Measurements from ENCODE around the gene PARD6B. TPM values are rescaled to one million over a fixed set of nuclear protein-coding genes. Genes with fewer than 3 reads are reported as not detected.
"Not testable (repeated sequence)": the region's sequence is repeated elsewhere in the genome, so short reads cannot be mapped to it uniquely, and the experiment has no call there.

PARD6B gene
- total RNA-seq, 1 donor from 2014 or later = 8.4 TPM

DNA sequence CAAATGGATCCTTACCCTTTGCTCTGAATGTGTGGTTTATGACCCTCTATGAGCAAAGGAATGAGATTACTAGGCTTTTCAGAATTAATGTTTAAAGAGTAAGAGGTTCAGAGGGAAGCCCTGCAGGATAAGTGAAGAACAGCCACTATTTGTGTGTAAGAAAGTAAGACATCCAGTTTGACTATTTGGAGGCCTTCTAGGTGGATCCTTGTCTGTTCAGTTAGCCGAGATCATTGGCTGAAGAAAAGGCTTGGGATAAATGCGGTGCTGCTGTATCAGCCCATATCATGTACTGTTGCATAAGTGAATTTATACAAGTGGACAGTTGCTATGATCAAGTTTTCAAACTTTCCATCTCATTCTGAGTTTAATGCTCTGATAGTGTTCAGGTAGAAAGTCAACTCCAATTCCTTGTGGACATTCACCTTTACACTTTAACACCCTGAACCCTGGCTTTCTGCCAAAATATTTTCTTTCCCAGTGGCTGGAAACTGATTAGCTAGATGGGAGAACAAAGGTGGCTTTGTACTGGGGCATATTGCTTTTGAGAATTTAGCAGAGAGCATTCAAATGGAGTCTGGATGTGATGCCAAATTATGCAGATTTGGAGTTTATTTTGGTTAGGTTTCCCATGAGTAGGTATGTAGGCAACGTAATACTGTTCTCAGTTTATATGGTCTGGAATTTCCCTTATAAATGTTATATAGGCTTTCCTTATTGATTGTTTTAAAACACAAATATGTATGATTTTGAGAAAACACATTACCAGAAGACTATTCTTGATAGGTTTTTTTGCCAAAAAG is 15.0 kb downstream of the PARD6B start:
- DNase-seq (ENCODE audit: low spot score) = peak; percentile 97

DNA sequence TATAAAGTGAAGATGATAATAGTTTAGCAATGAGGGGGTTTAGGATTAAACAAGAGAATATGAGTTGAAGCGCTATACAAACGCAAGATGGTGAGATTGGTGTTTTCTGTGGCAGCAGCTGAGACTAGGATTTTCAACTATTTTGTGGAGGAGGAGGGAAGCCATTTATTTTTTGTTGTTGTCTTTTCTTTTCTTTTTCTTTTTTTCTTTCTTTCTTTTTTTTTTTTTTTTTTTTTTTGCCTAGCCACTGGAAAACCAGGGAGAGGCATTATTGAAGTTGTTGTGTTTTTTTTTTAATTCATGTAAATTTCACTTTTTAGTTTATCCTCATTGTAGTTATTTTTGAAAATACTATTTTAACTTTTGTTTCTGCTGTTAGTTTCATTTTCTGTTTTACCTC is 15.9 kb downstream of the PARD6B start:
- DNase-seq (ENCODE audit: low spot score) = no peak

DNA sequence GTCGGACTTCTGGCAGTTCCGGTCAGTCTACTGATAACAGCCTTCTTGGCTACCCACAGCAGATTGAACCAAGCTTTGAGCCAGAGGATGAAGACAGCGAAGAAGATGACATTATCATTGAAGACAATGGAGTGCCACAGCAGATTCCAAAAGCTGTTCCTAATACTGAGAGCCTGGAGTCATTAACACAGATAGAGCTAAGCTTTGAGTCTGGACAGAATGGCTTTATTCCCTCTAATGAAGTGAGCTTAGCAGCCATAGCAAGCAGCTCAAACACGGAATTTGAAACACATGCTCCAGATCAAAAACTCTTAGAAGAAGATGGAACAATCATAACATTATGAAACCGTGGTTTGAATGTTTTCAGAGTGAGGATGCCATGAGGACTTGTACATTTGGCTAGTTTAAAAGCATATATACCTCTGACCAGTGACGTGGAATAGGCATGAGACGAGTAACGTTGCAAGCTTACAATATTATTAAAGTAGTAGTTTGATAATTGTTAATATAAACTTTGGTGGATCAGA is 18.8 kb downstream of the PARD6B start:
- no peak for DNase-seq (ENCODE audit: low spot score)

DNA sequence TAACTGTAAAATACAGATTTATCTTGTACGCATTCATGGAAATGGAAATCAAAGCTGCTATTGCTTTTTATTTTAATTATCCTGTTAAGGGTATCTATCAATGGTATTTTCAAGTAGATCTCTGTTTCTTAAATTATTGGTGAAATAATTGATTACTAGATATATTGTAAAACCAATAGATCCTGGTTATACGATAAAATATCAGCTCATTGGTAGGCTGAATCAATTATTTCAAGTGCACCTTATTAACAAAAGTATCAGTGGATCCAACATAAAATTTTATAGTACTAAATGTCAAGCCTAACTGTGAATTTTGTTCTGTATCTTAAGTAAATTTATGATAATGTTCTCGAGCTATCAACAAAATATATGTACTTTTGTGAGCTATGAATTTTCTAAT is 21.8 kb downstream of the PARD6B start:
- no peak for DNase-seq (ENCODE audit: low spot score)

DNA sequence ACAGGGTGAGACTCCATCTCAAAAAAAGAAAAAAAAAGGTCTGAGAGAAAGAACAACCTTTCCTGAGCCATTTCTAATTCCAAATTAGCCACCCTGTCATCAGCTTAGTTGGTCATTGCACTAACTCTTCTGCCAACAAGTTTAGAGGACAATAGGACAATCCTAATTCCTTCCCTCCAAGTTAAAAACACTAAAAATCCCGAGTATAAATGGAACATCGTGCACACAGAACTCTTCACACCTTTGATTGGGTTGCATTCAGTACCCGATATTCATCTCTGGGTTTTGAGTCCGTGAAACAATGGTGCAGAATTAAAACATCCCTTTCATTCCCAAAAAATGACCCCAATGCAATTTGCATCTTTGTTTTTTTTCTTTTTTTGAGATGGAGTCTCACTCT is 23.0 kb downstream of the PARD6B start:
- no peak for DNase-seq (ENCODE audit: low spot score)

DNA sequence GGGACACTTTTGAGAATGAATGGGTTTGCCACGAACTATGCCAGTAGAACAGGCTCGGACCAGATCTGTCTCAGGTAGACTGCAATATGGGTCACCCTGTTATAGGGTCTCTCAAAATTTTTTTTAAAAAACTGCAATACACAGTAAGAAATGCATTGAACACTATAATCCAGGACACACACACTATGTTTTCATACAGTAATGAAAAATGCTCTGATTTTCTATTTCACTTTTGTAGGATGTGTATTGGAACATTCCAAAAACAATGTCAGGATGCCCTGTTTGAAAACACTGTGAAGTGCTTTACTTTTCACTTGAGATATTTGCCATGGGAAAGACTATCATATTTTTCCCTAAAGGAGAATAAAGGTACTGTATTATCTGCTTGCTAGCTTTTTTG is 25.1 kb downstream of the PARD6B start:
- DNase-seq (ENCODE audit: low spot score) = no peak

DNA sequence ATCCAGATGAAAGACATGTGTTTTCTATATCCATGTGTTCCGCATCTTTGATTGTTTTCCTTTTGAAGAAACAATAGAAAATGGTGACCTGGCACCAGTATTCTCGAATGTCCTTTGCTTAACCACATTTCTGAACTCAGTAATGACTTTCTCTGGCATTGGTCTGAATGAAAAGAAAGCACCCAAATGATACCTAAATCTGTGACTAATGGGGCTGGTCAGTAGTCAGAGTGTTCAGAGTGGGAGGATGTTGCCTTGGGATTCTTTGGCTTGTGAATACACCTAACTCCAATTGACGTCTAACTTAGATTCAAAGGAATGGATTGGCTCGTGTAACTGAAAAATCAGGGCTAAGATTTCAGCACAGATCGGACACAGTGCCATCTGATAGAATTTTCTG is 27.1 kb downstream of the PARD6B start:
- DNase-seq (ENCODE audit: low spot score) = no peak

DNA sequence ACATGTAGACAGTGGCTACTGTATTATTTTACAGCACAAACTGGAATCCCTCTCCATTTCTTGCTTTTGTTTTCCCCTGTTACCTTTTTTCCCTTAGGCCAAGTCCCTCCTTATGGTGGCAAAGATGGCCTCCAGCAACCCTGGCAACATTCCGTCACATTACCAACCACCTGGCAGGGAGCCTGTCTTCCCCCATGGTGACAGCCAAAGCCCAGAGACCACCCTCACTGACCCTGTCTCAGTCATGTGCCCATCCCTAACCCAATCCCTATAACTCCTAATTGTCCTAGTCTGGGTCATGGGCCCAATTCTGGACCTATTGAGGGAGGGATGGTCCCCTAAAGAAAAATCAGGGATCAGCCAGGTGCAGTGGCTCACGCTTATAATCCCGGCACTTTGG is 27.6 kb downstream of the PARD6B start:
- DNase-seq (ENCODE audit: low spot score) = no peak

DNA sequence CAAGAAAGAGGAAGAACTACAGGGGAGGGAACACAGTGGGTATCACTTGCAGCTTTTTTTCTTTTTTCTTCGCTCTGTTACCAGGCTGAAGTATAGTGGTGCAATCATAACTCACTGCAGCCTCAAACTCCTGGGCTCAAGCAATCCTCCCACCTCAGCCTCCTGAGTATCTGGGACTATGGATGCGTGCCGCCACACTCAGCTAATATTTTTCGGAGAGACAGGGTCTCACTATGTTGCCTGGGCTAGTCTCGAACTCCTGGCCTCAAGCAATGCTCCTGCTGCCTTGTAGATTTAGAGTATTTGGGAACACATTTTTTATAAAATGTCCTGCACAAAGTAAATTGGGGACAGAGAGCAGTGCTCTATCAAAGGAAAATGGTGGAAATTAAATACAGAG is 28.3 kb downstream of the PARD6B start:
- DNase-seq (ENCODE audit: low spot score) = no peak

DNA sequence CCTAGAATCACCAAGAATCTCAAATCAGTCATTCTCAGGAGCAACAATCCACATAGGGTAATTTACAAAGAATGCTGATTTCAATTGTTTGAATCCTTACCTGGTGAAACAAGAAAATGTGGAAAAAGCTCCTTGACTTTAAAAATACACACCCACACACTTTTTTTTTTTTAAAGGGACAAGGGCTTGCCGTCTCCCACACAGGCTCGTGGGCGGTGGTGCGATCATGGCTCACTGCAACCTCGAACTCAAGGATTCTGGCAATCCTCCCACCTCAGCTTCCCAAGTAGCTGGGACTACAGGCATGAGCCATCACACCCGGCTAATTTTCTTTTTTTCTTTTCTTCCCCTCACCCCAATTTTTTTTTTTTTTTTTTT is 30.7 kb downstream of the PARD6B start:
- DNase-seq (ENCODE audit: low spot score) = no peak

DNA sequence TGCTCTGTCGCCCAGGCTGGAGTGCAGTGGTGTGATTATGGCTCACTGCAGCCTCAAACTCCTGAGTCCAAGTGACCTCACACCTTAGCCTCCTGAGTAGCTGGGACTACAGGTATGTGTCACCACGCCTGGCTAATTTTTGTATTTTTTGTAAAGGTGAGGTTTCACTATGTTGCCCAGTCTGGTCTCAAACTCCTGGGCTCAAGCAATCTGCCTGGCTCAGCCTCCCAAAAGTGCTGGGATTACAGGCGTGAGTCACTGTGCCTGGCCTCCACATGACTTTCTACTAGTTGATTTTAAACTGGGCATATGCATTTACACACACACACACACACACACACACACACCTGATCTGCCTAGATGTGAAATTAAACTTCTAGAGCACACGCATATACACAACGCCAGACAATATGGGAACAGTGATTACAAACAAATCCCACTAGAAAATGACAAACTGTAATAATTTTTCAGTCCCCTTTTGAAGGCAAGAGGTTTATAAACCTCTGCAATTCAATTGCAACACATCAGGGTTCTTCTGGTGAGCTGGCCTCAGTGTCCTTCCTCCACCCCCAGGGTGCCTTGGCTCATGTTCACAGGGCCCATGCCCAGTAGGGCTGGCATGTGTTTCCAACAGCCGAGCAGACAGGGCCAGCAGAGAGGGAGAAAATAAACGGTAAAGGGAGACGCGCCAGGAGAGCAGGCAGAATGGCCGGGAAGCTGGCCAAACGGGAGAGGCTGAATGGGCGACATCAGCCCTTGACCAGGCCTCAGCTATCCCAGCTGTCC is 31.2 kb downstream of the PARD6B start:
- DNase-seq (ENCODE audit: low spot score) = peak; percentile 76

DNA sequence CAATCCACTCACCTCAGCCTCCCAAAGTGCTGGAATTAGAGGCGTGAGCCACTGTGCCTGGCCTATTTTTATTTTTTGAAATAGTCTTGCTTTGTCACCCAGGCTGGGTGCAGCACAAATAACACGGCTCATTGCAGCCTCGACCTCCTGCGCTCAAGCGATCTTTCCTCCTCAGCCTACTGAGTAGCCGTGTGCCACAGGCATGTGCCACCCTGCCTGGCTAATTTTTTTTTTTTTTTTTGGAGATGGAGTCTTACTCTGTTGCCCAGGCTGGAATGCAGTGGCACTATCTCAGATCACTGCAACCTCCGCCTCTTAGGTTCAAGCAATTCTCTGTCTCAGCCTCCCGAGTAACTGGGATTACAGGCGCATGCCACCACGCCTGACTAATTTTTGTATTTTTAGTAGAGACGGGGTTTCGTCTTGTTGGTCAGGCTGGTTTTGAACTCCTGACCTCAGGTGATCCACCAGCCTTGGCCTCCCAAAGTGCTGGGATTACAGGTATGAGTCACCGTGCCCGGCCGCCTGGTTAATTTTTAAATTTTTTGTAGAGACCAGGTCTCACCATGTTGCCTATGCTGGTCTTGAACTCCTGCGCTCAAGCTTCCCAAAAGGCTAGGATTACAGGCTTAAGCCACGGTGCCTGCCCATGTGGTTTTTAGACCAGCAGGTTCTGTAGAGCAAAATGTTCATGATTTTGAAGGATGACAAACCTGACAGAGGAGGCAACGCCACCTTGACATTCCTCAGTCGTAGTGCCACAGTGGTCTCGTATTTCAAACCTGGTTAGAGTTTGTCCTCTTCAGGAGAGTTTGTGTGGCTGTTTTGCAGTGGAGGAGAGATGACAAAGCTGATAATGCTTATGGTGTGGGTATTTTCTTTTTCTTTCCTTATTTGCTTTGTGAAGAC is 32.4 kb downstream of the PARD6B start:
- not testable (repeated sequence) for DNase-seq (ENCODE audit: low spot score)

DNA sequence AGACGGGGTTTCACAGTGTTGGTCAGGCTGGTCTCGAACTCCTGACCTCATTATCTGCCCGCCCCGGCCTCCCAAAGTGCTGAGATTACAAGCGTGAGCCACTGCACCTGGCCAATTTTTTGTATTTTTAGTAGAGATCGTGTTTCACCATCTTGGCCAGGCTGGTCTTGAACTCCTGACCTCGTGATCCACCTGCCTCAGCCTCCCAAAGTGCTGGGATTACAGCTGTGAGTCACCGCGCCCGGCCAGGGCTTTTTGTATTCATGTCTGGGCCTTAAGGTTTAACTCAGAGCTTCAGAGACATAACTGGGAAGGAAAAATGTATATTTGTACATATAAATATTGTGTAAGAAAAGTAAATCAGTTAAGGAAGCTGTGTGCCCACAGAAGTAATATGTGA is 33.9 kb downstream of the PARD6B start:
- peak; percentile 53 for DNase-seq (ENCODE audit: low spot score)

DNA sequence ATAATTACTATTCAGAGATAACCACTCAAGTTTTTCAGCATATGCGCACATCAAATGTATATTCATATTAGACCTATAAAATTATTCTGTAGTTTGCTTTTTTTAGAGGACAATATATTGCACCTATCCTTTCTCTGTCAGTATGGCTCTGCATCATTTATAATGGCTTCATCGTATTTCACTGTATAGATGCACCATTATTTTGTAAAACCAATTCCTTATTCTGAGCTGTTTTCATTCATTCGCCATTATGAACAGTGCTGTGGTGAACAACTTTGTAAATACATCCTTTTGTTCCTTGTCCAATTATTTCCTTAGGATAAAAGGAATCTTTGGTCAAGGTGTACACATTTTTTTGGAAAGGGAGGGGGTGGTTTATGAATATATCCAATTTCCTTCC is 34.3 kb downstream of the PARD6B start:
- DNase-seq (ENCODE audit: low spot score) = no peak

DNA sequence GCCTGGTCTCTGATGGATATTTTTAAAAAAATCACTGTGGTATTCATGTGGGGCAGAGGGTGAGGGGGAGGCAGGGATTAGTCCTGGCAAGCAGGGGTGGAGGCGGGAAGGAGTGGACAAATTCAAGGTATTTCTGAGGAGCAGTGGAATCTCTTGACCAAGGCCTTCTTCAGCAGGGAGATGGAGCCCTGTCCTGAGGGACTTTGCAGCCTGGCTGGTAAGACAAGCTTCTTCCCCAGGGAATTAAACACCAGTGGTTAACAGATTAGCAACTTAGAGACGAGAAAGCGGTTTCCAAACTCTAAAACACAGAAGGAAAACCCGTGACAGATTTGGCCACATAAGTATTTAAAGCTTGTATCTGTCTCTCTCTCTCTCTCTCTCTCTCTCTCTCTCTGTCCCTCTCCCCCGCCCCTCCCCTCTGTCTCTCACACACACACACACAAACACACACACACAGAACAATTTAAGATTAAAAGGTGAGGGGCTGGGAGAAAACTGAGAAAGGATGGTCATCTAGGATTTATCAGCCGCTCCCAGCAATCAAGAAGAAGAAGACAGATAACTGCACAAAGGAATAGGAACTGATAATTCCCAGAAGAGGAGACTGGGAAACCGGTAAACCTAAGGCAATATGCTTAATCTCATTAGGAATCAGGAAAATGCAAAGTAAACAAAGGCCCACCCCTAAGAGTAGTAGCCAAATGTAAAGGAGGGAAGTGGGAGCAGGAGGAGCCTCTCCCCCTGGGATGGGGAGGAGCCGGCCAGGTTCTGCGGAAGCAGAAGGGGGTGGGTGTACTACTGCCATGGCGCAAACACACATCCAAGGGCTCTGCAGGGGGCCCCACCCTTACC is 35.8 kb downstream of the PARD6B start:
- peak; percentile 25 for DNase-seq (ENCODE audit: low spot score)

DNA sequence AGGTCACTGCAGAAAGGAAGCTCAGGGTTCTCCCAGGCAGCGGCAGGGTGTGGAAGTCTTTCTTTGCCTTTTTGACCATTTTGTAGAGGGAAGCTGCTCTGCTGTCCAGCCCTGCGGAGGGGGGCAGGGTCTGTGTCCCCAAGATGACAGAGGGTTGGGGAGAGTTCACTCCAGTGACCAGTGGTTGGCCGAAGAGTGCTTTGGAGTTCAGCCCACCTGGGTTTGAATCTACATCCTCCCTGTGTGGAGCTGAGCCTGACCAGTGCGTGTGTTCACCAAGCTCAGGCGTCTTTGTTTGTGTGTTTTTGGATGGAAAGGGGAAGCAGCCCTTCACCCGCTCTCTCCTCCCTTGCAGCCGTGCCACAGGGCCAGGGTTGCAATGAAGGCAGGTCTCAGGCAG is 37.6 kb downstream of the PARD6B start:
- DNase-seq (ENCODE audit: low spot score) = not testable (repeated sequence)

DNA sequence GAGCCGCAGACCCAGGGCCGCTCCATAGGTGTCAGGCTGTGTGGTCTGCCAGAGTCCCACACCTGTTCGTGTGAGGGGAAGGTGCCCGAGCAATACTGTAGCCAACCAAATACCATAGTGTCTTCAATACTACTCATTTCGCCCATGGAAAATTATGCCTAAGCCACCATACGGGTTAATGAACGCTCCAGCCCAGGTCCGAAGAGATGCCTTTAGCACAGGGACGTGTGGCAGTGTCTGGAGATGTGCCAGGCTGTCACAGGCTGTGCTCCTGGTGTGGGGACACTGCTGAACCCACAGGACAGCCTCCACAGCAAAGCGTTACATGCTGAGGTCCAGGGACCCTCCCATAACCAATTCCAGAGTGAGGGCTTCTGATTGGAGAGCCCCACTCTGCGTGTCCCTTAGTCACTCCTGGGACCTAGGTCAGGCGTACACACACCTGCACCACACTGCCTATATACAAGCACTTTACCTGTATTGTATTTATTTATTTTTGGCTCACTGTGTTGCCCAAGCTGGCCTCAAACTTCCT is 38.2 kb downstream of the PARD6B start:
- not testable (repeated sequence) for DNase-seq (ENCODE audit: low spot score)

DNA sequence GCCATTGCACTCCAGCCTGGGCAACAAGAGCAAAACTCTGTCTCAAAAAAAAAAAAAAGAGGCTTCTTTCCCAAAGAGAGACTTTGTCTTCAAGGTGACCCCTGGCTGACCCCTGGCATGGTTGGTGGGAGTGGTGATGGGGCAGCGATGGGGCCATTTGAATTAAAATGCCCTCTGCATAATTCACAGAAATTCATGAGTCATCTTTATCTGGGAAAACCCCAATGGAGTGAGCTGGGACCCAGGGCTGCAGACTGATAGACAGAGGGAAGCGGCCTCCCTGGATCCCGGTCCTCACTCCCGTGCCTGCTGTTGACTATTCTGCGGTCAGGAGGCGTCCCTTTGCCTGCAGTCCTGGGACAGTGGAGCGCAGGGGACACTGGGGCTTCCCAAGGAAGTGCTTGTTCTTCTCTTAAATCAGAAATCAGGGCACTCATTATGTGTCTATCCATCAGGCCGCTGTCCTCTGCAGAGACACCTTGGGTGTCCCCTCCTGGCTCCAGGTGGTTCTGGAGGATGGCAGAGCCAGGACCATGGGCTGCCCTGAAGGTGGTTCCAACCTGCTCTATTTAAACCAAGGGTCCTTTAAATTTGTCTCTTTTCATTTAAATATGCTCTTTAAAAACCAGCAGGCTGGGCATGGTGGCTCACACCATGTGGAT is 40.2 kb downstream of the PARD6B start:
- not testable (repeated sequence) for DNase-seq (ENCODE audit: low spot score)

DNA sequence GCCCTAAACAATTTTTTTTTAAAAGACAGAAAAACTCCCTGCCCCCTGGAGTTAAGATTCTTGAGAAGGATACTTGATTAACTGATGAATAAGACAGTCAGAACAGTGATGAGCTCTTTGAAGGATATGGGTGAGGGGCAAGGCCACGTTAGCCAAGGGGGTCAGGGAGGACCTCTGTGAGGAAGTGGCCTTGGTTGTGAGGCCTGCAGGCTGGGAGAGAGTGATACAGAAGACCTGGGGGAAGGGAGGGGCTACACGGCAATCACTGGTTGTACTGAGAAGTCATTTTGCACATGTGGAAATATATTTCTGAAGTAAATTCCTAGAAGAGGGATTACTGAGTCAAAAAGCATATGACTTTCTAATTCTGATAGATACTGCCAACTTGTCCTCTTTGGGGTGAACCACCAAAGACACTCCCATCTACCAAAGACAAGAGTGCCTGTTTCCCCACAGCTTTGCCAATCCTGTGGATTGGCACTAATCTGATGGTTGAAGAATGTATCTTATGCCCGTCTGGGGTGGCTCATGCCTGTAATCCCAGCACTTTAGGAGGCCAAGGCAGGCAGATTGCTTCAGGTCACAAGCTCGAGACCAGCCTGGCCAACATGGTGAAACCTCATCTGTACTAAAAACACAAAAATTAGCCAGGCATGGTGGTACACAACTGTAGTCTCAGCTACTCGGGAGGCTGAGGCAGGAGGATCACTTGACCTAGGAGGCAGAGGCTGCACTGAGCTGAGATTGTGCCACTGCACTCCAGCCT is 41.2 kb downstream of the PARD6B start:
- DNase-seq (ENCODE audit: low spot score) = no peak

Measured in umbilical cord (tissue), 2 donors.